Osteocyte (in vitro differentiated cells): ENCODE measurements around the gene MORN4. TPM values are rescaled to one million over a fixed set of nuclear protein-coding genes. Genes with fewer than 3 reads are reported as not detected.

Experiments used
- DNase-seq: peaks from one replicate; pipeline ENCODE4 v3.0.0; 2021; ENCODE audit warnings: mixed read lengths; ENCODE audit not compliant: unreplicated experiment; ENCODE audit errors: extremely low spot score
- H3K27ac Mint-ChIP-seq: one replicate; pipeline ENCODE4 v1.8.0; 2021; ENCODE audit warnings: mild to moderate bottlenecking, mixed read lengths; ENCODE audit not compliant: unreplicated experiment
- H3K27me3 Mint-ChIP-seq: one replicate; pipeline ENCODE4 v1.8.0; 2021; ENCODE audit warnings: mixed read lengths; ENCODE audit not compliant: unreplicated experiment
- H3K36me3 Mint-ChIP-seq: one replicate; pipeline ENCODE4 v1.8.0; 2021; ENCODE audit warnings: mixed read lengths; ENCODE audit not compliant: unreplicated experiment
- H3K4me1 Mint-ChIP-seq: one replicate; pipeline ENCODE4 v1.8.0; 2021; ENCODE audit warnings: mixed read lengths; ENCODE audit not compliant: unreplicated experiment
- H3K4me3 Mint-ChIP-seq: one replicate; pipeline ENCODE4 v1.8.0; 2021; ENCODE audit warnings: mild to moderate bottlenecking, moderate library complexity, mixed read lengths; ENCODE audit not compliant: unreplicated experiment
- H3K9me3 Mint-ChIP-seq: one replicate; pipeline ENCODE4 v1.8.0; 2021; ENCODE audit warnings: mixed read lengths; ENCODE audit not compliant: unreplicated experiment
- CTCF ChIP-seq: fragments of 200-600 bp; sonication (generic); IDR thresholded peaks from 2 replicates; pipeline ENCODE4 v1.5.0; 2021; ENCODE audit warnings: antibody characterized with exemption, mild to moderate bottlenecking, moderate library complexity
- total RNA-seq: library from RNA; stranded (reverse); gene quantifications from 2 replicates; pipeline ENCODE4 v1.2.1, GENCODE V29; 2021

MORN4 gene
- total RNA-seq, 1 donor from 2014 or later, result 13.3 TPM

DNA sequence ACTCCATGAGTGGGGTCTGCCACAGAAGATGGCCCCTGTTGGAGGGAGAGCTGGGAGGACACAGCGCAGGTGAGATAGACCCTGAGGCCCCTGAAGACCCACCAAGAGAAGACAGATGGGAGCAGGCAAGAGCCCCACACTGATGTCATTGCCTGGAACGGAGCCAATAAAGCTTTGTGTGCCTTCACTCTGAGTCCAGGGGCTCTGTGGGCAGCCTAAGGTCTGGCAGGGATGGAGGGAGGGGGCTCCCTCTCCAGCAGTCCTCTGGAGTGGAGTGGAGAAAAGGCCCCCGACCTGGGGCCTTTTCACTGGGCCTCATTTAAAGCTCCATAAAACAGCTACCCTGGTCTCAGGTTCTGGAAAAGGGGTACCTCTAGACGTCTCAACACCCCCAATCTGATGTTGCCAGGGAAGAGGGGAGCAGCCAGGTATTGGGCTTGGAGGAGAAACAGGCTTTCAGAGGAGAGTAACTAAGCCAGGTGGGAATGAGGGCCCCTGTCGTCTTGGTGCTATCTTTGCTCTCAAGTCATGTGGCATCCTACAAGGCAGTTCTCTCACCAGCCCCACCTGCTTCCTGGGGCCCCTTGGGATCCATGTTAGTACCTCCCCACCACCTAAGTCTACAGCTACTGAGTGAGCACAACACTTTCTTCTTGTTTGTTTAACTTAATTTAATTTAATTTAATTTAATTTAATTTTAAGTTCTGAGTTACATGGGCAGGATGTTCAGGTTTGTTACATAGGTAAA, 42.4 kb downstream of the MORN4 start:
- H3K27ac Mint-ChIP-seq, result no peak overlapping the region
- DNase-seq, result no peak
- no peaks in the 10 kb centered on the region for H3K27me3 Mint-ChIP-seq
- H3K4me3 Mint-ChIP-seq, result no peak overlapping the region
- peaks cover 16% of the 10 kb centered on the region for H3K4me1 Mint-ChIP-seq
- H3K9me3 Mint-ChIP-seq, result no peaks in the 10 kb centered on the region
- TF ChIP-seq CTCF, result no peak
- H3K36me3 Mint-ChIP-seq, result no peaks in the 10 kb centered on the region

DNA sequence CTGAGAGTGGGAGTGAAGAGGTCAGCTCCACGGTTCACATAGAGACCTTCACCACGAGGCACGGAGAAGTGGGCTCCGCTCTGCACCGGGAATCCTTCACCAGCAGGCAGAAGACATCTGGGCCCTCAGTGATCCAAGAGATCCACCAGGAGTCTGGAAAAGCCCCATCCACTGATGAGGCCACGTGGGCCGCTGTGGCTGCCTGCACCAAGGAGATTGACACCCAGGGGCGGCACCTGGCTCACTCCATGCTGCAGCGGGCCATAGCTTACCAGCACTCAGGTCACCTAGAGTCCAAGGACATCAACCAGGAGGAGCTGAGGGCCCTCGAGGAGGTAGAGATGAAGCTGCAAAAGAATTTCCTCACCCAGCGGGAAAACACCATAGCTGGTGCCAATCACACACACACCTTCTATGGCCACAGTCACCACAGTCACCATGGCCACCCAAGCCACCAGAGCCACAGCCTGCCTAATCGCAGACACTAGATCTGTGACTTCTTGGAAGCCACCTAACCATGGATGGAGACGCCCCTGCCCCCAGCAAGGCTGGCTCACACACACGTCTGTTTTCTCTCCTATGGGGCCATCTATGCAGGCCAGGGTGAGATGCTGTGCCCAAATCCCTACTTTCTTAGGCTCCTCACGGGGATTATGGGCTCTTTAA, 43.1 kb downstream of the MORN4 start:
- DNase-seq, result no peak
- H3K27me3 Mint-ChIP-seq, result no peaks in the 10 kb centered on the region
- peaks cover 14% of the 10 kb centered on the region for H3K4me1 Mint-ChIP-seq
- H3K36me3 Mint-ChIP-seq, result no peaks in the 10 kb centered on the region
- no peak overlapping the region for H3K4me3 Mint-ChIP-seq
- TF ChIP-seq CTCF, result no peak
- H3K9me3 Mint-ChIP-seq, result no peaks in the 10 kb centered on the region
- H3K27ac Mint-ChIP-seq, result no peak overlapping the region

GRCh38 chr10:97589479-97589878, 43.8 kb downstream of the MORN4 start, which contains the start of gene C10orf62:
TSS of gene C10orf62 (plus strand) at chr10:97589721. CDS start at chr10:97589898, 177 bp downstream.
- no peaks in the 10 kb centered on the region for H3K36me3 Mint-ChIP-seq
- no peak for TF ChIP-seq CTCF

GRCh38 chr10:97587183-97587582, 46.1 kb downstream of the MORN4 start:
- Mint-ChIP-seq H3K9me3 (no peaks in the 10 kb centered on the region), H3K27me3 (no peaks in the 10 kb centered on the region), H3K27ac (no peak overlapping the region), H3K36me3 (no peaks in the 10 kb centered on the region), H3K4me3 (no peak overlapping the region), H3K4me1 (peaks cover 14% of the 10 kb centered on the region)
- TF ChIP-seq CTCF, result no peak
- no peak for DNase-seq

More at GRCh38 chr10:97589479-97589878, 43.8 kb downstream of the MORN4 start, which contains the start of gene C10orf62:
- Mint-ChIP-seq H3K4me1 (peaks cover 13% of the 10 kb centered on the region), H3K4me3 (no peak within 1 kb of the TSS), H3K27ac (no peak within 1 kb of the TSS), H3K27me3 (no peaks in the 10 kb centered on the region), H3K9me3 (no peaks in the 10 kb centered on the region)
- no peak for DNase-seq

GRCh38 chr10:97585439-97585811, 47.9 kb downstream of the MORN4 start:
- Mint-ChIP-seq H3K4me3 (no peak overlapping the region), H3K9me3 (no peaks in the 10 kb centered on the region), H3K27ac (no peak overlapping the region), H3K36me3 (no peaks in the 10 kb centered on the region), H3K4me1 (peaks cover 15% of the 10 kb centered on the region), H3K27me3 (no peaks in the 10 kb centered on the region)
- no peak for TF ChIP-seq CTCF
- DNase-seq, result no peak
